Raji (cell line): ENCODE measurements around the gene PTPRM.

Experiments used
- POLR2A ChIP-seq: IDR thresholded peaks from 2 replicates; pipeline ENCODE4 v1.6.1; 2011; ENCODE audit warnings: low read depth, low read length, control low read depth; ENCODE audit not compliant: insufficient read depth

PTPRM gene

DNA sequence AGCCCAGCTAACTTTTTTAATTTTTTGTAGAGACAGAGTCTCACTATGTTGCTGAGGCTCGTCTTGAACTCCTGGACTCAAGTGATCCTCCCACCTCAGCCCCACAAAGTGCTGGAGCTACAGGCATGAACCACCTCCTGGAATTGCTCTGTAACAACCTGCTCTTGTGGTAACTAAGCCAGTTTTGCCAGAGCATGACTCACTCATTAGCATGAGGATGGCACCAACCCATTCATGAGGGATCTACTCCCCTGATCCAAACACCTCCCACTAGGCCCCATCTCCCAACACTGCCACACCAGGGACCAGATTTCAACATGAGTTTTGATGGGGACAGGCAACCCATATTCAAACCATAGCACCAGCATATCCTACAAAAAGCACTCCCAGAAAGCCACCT, 693.2 kb downstream of the PTPRM start:
- TF ChIP-seq POLR2A, result no peak

DNA sequence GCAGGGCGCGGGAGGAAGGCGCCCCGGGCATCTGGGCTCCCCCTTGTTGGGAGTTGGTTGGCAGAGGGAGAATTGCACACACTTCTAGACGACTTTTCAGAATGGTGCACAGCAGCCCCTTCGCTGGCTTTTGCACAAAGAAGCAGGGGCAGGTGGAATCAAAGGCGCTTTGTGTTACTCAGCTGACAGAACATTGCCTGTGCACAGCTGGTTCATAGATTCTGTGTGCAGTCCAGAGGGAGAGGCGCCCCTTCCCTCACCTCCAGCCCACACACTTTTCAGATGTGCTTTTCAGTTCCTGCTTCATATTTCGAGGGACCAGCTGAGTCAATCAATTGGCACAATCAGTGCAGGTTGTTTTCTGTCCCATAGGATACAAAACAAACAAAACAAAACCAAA, 693.7 kb downstream of the PTPRM start:
- TF ChIP-seq POLR2A, result no peak

DNA sequence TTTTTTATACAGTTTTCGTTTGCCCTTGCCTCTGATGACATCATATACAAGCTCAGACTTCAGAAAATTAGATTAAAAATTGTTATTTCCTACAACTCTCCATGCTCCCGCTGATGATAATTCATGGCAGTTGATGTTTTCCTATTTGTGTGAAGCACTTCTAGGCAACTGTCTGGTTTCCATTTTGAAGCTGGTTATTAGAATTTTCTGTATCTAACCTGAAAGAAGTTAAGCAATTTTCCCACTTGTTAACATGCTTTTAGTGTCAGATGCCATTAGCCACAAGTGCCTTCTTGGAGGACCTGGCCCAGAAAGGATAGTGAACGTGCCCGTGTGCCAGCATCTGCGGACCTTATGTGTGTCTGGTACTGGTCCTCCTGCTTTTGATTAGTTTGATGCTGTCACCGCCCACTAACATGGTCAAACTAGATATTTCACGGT, 694.6 kb downstream of the PTPRM start:
- TF ChIP-seq POLR2A, result no peak

DNA sequence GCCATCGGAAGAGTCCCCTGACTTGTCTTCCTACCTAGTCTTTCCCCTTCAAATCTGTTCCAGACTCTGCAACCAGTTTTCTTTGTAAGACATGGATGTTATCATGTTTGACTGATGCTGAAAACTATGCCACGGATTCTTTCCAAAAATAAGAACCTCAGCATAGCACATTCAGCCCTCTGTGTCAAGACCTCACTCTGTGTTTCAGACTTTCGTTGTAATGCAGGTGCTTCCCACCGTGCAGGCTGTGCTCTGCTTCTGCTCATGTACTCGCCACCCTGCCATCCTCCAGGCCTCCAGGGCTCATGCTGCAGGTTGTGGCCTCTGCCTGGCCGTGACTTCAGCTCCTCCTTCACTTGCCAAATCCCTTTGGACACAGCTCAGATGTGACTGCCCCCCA, 695.1 kb downstream of the PTPRM start:
- TF ChIP-seq POLR2A, result no peak

DNA sequence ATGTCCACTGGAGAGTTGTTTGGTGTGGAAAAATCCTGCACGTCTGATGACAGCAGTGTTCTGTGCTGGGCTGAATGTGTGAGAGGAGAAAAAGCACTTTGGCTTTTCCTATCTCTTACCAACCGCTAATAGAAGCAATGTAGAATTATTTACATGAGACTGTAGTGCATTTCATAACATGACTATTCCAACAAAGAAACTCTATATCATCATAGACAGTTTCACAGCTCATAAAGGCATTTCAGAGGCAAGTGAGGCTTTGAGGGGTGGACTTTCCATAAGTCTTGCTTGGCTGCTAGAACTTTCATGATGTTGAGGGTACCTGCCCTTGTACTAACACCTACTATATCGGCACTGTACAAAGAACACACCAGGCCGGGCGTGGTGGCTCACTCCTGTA, 697.0 kb downstream of the PTPRM start:
- no peak for TF ChIP-seq POLR2A

DNA sequence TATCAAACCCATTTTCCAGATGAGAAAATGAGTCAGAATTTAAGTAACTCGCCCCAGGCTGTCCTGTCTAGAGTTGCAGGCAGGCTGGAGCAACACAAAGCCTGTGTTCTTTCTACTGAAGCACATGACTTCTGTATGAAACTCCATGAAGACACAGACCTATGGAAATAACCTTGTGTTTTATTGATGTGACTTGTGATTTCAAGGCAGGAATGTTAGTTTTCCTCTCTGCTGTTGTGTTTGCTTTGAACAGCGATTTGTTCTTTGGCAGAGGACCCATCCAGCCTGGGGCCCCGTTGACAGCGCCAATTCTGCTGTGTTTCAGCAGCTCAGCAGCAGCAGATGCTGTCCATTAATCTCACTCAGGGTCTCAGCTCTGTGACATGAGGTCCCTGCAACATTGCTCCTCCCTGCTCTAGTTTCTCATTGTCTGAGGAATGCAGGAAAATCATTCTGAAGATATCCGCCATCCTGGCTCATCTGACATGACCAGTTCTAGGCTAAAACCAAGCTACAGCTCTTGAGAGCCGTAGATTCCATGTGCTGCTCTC, 697.8 kb downstream of the PTPRM start:
- no peak for TF ChIP-seq POLR2A

DNA sequence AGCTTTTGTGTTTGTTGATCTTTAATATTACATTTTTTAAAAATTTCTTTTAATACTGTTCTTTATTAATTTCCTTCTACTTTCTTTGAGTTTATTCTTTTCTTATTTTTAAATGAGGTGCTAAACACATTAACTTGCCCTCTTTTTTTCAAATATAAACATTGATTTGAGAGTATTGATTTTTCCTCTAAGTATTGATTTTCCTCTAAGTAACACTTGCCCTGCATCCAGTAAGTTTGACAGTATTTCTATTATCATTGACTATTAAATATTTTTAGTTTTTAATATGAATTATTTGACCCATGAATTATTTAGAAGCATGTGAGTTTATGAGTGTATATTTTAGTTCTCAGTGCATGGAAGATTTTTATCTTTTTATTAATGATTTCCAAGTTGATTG, 705.1 kb downstream of the PTPRM start:
- TF ChIP-seq POLR2A, result no peak

DNA sequence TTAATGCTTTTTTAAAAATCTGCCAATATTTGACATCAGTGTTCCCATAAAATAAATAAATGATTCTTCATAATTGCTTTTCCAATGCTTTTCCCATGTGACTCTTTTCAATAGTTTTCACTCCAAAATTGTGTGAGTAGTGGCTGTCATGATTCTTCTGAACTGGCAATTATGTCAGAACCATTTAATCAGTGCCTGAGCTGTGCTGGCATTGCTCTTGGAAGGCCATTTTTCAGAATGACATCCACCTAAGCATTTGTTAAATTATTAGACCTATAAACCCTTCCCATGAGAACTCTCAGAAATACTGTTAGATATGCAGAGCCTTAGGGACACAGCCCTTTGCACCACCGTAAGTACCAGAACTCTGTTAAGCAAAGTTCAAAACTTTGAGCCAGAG, 707.3 kb downstream of the PTPRM start:
- TF ChIP-seq POLR2A, result no peak

DNA sequence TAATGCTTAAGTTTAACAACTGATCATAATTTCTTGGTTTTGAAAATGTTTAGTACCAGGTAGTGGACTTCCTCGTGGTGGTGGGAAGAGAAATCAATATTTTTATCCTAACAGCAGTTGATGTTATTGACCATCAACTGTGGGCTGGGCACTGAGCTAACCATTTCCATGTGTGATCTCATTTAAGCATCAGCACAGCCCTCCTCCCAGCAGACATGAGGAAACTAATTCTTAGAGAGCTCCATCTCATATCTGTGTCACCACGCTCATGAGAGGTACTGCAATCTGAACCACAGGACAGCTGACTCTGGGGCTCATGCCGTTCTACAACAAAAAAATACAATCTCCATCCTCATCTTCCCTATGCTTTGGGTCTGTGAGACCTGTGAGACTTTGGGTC, 709.3 kb downstream of the PTPRM start:
- TF ChIP-seq POLR2A, result no peak

DNA sequence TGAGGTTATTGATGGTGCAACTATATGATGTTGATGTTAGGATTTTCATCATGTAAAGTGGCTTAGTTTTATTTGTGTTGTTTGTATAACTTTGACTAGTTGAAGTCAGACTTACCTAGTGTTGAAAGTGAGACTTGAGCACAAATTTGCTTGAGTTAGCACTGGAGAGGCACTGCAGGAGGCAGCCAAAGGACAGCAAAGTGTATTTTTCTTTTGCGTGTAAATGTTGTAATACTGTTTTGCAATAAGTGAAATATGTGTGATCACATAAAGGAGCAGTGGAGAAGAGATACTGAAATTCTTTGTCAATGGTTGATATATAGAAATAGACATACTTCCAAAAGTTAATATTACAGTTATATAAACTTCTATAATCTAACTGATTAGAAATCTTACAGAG, 710.2 kb downstream of the PTPRM start:
- TF ChIP-seq POLR2A, result no peak

DNA sequence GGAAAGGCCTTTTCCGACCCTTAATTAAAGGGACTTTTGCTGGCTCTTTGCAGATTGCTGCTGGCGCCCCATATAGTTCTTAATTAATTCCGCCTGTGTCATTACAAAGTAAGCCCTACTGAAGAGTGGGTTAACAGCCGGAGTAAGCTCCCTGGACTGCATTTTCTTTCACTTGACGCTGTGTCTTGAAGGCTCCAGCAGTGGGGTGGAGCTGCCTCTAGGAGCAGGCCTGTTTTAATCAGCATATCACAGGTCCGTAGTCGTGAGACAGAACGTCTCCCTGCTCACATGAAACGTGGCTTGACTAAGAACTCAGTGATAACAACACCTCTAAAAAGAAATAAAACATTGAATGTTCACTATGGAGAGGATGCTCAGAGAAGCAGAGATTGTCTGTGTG, 712.2 kb downstream of the PTPRM start:
- TF ChIP-seq POLR2A, result no peak

DNA sequence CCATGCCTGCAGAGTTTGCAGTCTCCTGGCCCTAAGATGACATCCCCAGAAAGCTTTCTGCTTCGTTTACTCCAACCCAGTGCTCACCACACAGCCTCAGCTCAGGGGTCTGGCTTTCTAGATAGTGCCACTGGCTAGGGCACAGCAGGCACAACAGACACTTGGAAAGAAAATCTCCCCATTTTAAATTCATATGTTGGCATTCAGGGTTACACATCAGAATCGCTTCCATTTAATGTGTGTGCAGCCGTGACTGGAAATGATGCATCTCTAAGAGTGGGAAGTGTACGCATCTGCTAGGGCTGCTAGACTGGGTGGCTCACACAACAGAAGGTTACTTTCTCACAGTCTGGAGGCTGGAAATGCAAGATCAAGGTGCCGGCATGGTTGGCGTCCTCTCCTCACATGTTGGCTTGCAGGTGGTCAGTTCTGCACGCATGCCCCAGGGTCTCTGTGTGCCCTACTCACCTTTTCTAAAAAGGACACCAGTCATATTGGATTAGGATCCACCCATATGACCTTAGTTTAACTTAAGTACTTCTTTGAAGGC, 712.7 kb downstream of the PTPRM start:
- no peak for TF ChIP-seq POLR2A

DNA sequence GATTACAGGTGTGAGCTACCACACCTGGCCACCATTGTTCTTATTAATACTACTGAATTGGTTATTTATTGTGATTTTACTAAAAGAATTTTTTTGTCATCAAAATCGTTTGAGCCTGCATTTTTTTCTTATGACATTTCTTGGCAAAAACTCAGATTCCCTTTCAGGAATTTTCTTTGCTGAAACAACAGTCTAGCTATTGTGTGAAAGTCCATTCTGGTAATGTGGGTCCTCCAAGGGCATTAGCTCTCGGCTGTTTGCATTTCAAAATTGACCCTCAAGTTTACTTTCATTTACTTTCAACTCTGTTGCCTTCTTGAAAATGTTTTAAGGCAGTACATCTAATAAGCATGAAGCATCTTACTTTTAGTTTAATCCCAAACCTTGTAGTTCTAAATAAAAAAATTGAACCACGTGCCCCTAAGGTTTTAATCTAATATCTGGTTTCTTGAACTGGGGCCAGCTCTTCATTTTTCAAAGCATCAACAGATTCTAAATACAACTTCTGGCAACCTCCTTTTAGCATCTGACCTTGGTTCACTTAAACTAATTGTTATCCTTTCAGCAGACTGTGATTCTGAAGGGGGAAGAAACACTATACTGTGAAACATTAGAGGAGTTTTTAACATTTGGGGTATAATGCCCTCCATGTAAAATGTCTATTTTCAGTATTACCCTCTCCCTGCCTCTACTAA, 716.9 kb downstream of the PTPRM start:
- TF ChIP-seq POLR2A, result no peak

DNA sequence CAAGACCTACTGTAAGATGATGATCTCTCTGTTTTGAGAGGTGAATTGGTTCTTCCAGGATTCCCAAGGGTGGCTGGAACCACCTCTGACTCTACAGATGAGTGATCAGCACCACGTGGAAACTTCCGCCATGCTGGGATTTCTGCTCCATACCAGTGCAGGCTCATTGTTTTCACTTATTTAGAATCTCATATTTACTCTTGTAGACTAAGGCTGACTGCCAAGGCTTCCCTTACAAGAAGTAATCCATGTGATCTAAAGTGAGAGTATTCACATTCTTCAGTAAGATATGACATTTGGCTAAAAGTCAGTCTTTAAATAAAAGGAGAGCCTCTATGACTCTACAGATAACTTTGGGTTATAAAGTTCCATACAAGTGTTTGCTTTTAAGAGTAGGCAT, 719.2 kb downstream of the PTPRM start:
- no peak for TF ChIP-seq POLR2A

DNA sequence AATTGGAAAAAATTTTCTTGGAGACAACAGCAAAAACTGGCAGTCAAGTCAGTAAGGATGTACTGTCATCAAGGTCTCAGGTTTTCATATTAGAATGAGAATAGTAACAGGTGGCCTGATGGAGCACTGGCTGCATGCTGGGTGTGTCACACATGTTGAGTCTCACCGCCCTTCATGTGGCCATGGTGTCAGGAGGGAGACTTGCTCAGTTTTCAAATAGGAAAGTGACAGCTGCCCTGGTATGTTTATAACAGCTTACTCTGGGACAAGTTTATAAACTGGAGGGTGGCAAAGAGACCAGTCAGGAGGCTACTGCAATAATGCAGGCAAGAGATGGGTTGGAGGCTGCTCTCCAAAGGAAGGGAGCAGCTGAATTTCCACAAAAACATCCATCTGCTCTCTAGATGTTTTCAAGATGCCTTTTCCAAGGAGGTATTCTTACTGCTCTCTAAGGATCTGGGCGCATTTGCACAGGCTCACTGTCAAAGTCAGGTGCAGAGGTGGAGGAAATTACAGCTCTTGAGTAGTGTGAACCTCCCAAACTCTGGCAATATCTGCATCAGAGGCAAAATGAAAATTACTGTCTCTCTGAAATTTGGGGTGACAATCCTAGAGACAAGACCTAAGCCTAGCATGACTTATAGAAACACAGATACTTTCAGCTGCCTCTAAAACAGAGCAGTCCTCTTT, 720.2 kb downstream of the PTPRM start:
- no peak for TF ChIP-seq POLR2A
